ENCODE measurements around the gene CACNB4.

GRCh38 chr2:152042636-152043615 lies 55.9 kb downstream of the CACNB4 start:
- no peak for TF ChIP-seq POLR2AphosphoS5 (IDR thresholded peaks at IDR 0.05; ENCODE audit: low read depth, low read length)
- no peak for TF ChIP-seq CTCF (IDR thresholded peaks at IDR 0.05)
- no peak for TF ChIP-seq TCF7L2 (IDR thresholded peaks at IDR 0.05; ENCODE audit: low read depth, low read length)
- no peak for TF ChIP-seq SIN3A (IDR thresholded peaks at IDR 0.05; ENCODE audit: borderline replicate concordance, insufficient read depth, low read depth, low read length)
- TF ChIP-seq REST (IDR thresholded peaks at IDR 0.05; ENCODE audit: insufficient read depth in 1 of 2, low read depth in 2 of 2, low read length in 1 of 2), result no peak

Measured in Panc1 (cell line).